ENCODE results near the gene FBXW7. TPM values are rescaled to one million over a fixed set of nuclear protein-coding genes. Genes with fewer than 3 reads are reported as not detected.
A peak's percentile ranks its signal among the peaks of the same experiment; 100 is the strongest.

The FBXW7 gene
- total RNA-seq, 6 experiments from 2014 or later: 12.9 to 25.5 (median 17.6) TPM

DNA sequence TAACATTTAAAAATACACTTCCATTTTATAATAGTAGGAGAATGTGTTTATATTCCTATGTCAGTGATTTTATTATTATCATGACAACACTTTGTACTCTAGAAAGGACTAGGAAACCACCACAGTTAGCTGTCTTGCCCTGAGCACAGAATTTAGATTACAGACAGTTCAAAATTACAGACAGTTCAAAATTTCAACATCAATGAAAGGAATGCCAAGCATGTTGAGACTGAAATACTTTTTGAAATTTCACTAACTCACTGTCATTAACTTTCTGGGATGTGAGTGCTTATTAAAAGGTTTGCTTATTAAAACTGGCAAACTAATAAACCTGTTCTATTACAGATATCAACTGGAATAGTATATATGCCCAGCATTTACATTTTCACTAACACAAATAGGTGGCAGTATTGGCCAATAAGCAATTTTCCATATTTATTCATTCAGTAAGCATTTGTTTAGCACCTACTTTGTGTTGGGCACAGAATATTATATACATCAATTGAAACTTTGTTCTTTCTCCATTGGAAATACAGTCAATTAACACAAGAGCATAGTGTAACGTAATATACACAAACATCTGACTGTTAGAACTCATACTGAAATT is 179.4 kb downstream of the FBXW7 start:
- 88% methylated on average over 1 of the region's 1 CpG for WGBS (ENCODE audit: insufficient coverage, low coverage, low lambda C conversion rate, missing lambda C conversion rate)
- intact Hi-C loops (cut with DNase I): no loop called here

GRCh38 chr4:152352622-152353116 is 183.2 kb downstream of the FBXW7 start:
- ATAC-seq (peak; percentile 85 to 97 (median 92)), DNase-seq (no peak)
- peak; percentile 3 for TF ChIP-seq POLR2A (IDR thresholded peaks at IDR 0.05)
- TF ChIP-seq CTCF (IDR thresholded peaks at IDR 0.05): no peak
- H3K27me3 ChIP-seq: no peaks in the 10 kb centered on the region
- WGBS (ENCODE audit: insufficient coverage, low coverage, low lambda C conversion rate, missing lambda C conversion rate): 59% methylated on average over 11 of the region's 11 CpGs
- H3K4me1 ChIP-seq: peaks cover 0 to 7% (median 2%) of the 10 kb centered on the region in 4 donors
- H3K27ac ChIP-seq: no peak overlapping the region
- no peaks in the 10 kb centered on the region for H3K9me3 ChIP-seq
- H3K36me3 ChIP-seq: no peaks in the 10 kb centered on the region
- peak overlapping the region in 1 of 3 donors; percentile 1 for H3K4me3 ChIP-seq
- intact Hi-C loops (cut with DNase I): no loop called here

More for the DNA sequence above, 179.4 kb downstream of the FBXW7 start:
- Histone ChIP-seq H3K36me3 (no peaks in the 10 kb centered on the region), H3K27ac (no peak overlapping the region), H3K9me3 (no peaks in the 10 kb centered on the region), H3K4me3 (no peak overlapping the region), H3K27me3 (no peaks in the 10 kb centered on the region), H3K4me1 (peaks cover 0 to 7% (median 2%) of the 10 kb centered on the region in 4 donors)
- TF ChIP-seq POLR2A (IDR thresholded peaks at IDR 0.05) (no peak), CTCF (IDR thresholded peaks at IDR 0.05) (peak in 2 of 4 donors; percentile 9 to 10)
- DNase-seq (no peak), ATAC-seq (peak; percentile 53 to 66 (median 60))

DNA sequence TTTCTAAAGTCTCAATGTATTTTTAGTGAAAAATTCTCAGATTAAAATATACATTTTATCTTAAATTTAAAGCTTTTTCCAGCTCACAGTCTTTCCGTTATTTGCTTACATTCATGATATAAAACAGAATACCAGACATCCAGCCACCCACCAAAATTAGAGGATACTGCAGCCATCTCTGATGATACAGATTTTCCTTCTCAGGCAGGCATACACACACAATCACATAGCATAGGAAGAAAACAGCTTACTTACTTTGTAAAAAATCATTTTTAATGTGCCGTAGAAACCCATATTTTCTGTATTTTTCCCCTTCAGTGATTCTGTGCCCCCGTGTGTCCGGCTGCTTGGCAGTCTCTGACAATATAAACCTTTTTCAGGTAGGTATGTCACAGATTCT is 183.7 kb downstream of the FBXW7 start:
- TF ChIP-seq POLR2A (IDR thresholded peaks at IDR 0.05) (no peak), CTCF (IDR thresholded peaks at IDR 0.05) (no peak)
- no peak for DNase-seq
- peaks cover 0 to 7% (median 2%) of the 10 kb centered on the region in 4 donors for H3K4me1 ChIP-seq
- intact Hi-C loops (cut with DNase I): no loop called here
- H3K9me3 ChIP-seq: no peaks in the 10 kb centered on the region
- ATAC-seq: no peak
- WGBS (ENCODE audit: insufficient coverage, low coverage, low lambda C conversion rate, missing lambda C conversion rate): 70% methylated on average over 4 of the region's 4 CpGs
- H3K27ac ChIP-seq: no peak overlapping the region
- no peaks in the 10 kb centered on the region for H3K27me3 ChIP-seq
- H3K36me3 ChIP-seq: no peaks in the 10 kb centered on the region
- peak overlapping the region in 1 of 3 donors; percentile 1 for H3K4me3 ChIP-seq

DNA sequence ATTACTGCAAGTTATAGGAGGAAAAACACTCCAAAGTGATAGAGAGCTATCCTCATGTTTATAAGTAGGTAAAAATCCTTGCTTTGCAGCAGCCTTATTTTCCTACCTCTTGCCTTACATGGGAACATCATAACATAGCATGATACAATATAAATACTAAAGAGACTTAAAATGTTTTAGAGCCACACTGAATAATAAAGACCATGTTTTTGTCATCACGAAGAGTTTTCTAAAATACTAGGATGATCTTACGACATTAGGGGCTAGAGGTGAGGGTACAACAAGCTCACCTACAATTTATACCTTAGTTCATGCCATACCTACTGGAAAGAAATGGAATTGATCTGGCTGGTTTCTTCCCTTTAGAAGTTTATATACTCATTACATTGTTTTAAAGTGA is 184.8 kb downstream of the FBXW7 start:
- Histone ChIP-seq H3K27me3 (no peaks in the 10 kb centered on the region), H3K9me3 (no peaks in the 10 kb centered on the region), H3K4me1 (no peaks in the 10 kb centered on the region), H3K27ac (no peak overlapping the region), H3K36me3 (no peaks in the 10 kb centered on the region), H3K4me3 (no peak overlapping the region)
- ATAC-seq: no peak
- intact Hi-C loops (cut with DNase I): no loop called here
- 88% methylated on average over 2 of the region's 2 CpGs for WGBS (ENCODE audit: insufficient coverage, low coverage, low lambda C conversion rate, missing lambda C conversion rate)
- DNase-seq: no peak
- no peak for TF ChIP-seq POLR2A (IDR thresholded peaks at IDR 0.05)
- no peak for TF ChIP-seq CTCF (IDR thresholded peaks at IDR 0.05)
